Measurements from ENCODE around the gene LRRC41.
A peak's percentile ranks its signal among the peaks of the same experiment; 100 is the strongest.
"Not testable (repeated sequence)": the region's sequence is repeated elsewhere in the genome, so short reads cannot be mapped to it uniquely, and the experiment has no call there.

Gene LRRC41

GRCh38 chr1:46284597-46285564, 18.5 kb downstream of the LRRC41 start:
- DNase-seq, result no peak

GRCh38 chr1:46284058-46284457, 19.4 kb downstream of the LRRC41 start:
- DNase-seq, result no peak

GRCh38 chr1:46281021-46281420, 22.4 kb downstream of the LRRC41 start:
- no peak for DNase-seq

GRCh38 chr1:46280092-46280491, 23.3 kb downstream of the LRRC41 start:
- DNase-seq, result no peak

- no peak for DNase-seq
These were observed 24.6 kb downstream of the LRRC41 start for GRCh38 chr1:46278807-46279206.

GRCh38 chr1:46277658-46278373, 25.6 kb downstream of the LRRC41 start:
- no peak for DNase-seq

GRCh38 chr1:46275030-46275337, 28.4 kb downstream of the LRRC41 start:
- DNase-seq, result no peak

- DNase-seq, result no peak
These were observed 29.0 kb downstream of the LRRC41 start for GRCh38 chr1:46274225-46275029.

GRCh38 chr1:46268578-46268977, 34.8 kb downstream of the LRRC41 start:
- DNase-seq, result no peak

- no peak for DNase-seq
These were observed 40.3 kb downstream of the LRRC41 start for GRCh38 chr1:46263146-46263545.

- DNase-seq, result no peak
These were observed 40.9 kb downstream of the LRRC41 start for GRCh38 chr1:46262508-46262907.

GRCh38 chr1:46256523-46256922, 46.9 kb downstream of the LRRC41 start:
- no peak for DNase-seq

- no peak for DNase-seq
These were observed 48.7 kb downstream of the LRRC41 start for GRCh38 chr1:46254668-46255067.

GRCh38 chr1:46248122-46248920, 55.1 kb downstream of the LRRC41 start:
- DNase-seq, result peak in 1 of 2 donors; percentile 3

- peak; percentile 97 to 98 for DNase-seq
These were observed 55.8 kb downstream of the LRRC41 start, which contains the start of gene RAD54L for GRCh38 chr1:46247436-46248121. RAD54L (plus strand) TSS chr1:46247763; CDS start chr1:46248406, 643 bp downstream.

- peak; percentile 31 to 50 for DNase-seq
These were observed 56.6 kb downstream of the LRRC41 start for GRCh38 chr1:46246548-46247435.

GRCh38 chr1:46246136-46246535, 57.3 kb downstream of the LRRC41 start:
- not testable (repeated sequence) for DNase-seq

GRCh38 chr1:46244656-46245371, 58.6 kb downstream of the LRRC41 start:
- DNase-seq, result peak; percentile 9 to 50

- DNase-seq, result not testable (repeated sequence)
These were observed 59.6 kb downstream of the LRRC41 start for GRCh38 chr1:46243831-46244230.

- no peak for DNase-seq
These were observed 60.5 kb downstream of the LRRC41 start for GRCh38 chr1:46242918-46243317.
